Ascending aorta (tissue), 2 donors: ENCODE results near the gene LRRN3. TPM values are rescaled to one million over a fixed set of nuclear protein-coding genes. Genes with fewer than 3 reads are reported as not detected.

Source experiments
- DNase-seq, 2 donors: peaks; one replicate each; pipeline ENCODE4 v3.0.0-alpha.2; 2019; ENCODE audit warnings: low spot score in 2 of 2
- H3K27ac ChIP-seq, 2 donors: fragments of 200-600 bp; sonication (generic); one replicate each; pipeline ENCODE4 v1.5.1; 2016 to 2017; ENCODE audit warnings: mild to moderate bottlenecking in 1 of 2
- H3K27me3 ChIP-seq: fragments of 200-600 bp; sonication (generic); one replicate; pipeline ENCODE4 v1.5.1; 2017
- H3K36me3 ChIP-seq, 2 donors: fragments of 200-600 bp; sonication (generic); one replicate each; pipeline ENCODE4 v1.5.1; 2016
- H3K4me1 ChIP-seq, 2 donors: fragments of 200-600 bp; sonication (generic); one replicate each; pipeline ENCODE4 v1.5.1; 2016 to 2017; ENCODE audit warnings: mild to moderate bottlenecking in 1 of 2
- H3K4me3 ChIP-seq, 2 donors: fragments of 200-600 bp; sonication (generic); one replicate each; pipeline ENCODE4 v1.5.1; 2016 to 2017; ENCODE audit warnings: mild to moderate bottlenecking in 1 of 2
- H3K9me3 ChIP-seq, 2 donors: fragments of 200-600 bp; sonication (generic); one replicate each; pipeline ENCODE4 v1.5.1; 2016
- intact Hi-C: fragments of 100-400 bp; cut with DNase I; formaldehyde crosslinking; loops from one replicate; pipeline ENCODE4 v1.15.1; 2023
- total RNA-seq: library from RNA; depleted of rRNA; stranded (reverse); fragments of >200 nt; gene quantifications from one replicate; pipeline ENCODE4 v1.1.0, GENCODE V29; 2016
- TF ChIP-seq, protein P1 (sequence below), 3 experiments: fragments of 200-600 bp in 2 of 3; fragments of 450-650 bp in 1 of 3; sonication (generic) in 2 of 3; IDR thresholded peaks; one replicate each; pipeline ENCODE4 v1.5.1; 2016 to 2019; ENCODE audit warnings: antibody characterized with exemption in 3 of 3, mild to moderate bottlenecking in 1 of 3, moderate library complexity in 1 of 3

Gene LRRN3
- total RNA-seq, 1 donor from 2014 or later, result 1.7 TPM

DNA sequence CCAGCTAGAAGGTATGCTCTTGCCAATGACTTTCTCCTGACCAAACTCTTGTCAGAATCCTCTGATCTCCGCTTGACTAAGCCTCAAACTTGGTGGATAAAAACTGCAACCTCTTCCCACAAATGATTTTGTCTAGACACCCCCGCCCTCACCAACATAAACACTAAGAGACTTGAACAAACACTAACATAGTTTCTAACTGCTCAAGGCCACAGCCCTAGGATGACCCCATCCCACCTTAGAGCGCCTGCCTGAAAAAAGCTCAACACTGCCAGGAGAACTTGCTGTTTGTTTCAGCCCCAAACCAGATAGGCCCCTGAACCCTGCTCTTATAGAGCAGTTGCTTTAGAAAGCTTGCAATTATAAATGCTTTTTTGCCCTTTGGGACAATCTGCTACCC, 71.8 kb downstream of the LRRN3 start:
- TF ChIP-seq, protein P1, sequence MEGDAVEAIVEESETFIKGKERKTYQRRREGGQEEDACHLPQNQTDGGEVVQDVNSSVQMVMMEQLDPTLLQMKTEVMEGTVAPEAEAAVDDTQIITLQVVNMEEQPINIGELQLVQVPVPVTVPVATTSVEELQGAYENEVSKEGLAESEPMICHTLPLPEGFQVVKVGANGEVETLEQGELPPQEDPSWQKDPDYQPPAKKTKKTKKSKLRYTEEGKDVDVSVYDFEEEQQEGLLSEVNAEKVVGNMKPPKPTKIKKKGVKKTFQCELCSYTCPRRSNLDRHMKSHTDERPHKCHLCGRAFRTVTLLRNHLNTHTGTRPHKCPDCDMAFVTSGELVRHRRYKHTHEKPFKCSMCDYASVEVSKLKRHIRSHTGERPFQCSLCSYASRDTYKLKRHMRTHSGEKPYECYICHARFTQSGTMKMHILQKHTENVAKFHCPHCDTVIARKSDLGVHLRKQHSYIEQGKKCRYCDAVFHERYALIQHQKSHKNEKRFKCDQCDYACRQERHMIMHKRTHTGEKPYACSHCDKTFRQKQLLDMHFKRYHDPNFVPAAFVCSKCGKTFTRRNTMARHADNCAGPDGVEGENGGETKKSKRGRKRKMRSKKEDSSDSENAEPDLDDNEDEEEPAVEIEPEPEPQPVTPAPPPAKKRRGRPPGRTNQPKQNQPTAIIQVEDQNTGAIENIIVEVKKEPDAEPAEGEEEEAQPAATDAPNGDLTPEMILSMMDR (IDR thresholded peaks at IDR 0.05), result no peak
- no peak for DNase-seq
- no peaks in the 10 kb centered on the region for H3K9me3 ChIP-seq
- no peak overlapping the region for H3K4me3 ChIP-seq
- peaks cover 0 to 3% of the 10 kb centered on the region in 2 donors for H3K4me1 ChIP-seq
- H3K27ac ChIP-seq, result no peak overlapping the region
- no peaks in the 10 kb centered on the region for H3K36me3 ChIP-seq
- intact Hi-C loops, result no loop called here
- H3K27me3 ChIP-seq, result no peaks in the 10 kb centered on the region

DNA sequence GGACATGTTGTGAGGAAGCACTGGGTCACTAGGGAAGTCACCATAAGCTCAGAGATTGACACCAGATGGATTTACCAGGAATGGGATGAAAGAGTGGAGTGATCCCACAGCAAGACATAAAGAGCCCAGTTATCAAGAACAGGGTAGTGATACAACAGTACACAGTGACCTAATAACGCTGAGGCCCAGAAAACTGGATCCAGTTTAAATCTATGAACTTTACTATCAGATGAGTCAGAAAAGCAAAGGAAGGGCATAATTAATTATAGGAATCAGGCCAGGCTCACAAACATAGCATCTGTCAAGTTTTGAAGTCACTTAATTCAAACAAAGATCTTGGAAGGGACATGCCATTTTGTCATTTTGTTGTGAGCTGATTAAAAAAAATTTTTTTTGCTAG, 73.5 kb downstream of the LRRN3 start:
- Histone ChIP-seq H3K27me3 (no peaks in the 10 kb centered on the region), H3K9me3 (no peaks in the 10 kb centered on the region), H3K4me3 (no peak overlapping the region), H3K4me1 (no peaks in the 10 kb centered on the region), H3K27ac (no peak overlapping the region), H3K36me3 (no peaks in the 10 kb centered on the region)
- TF ChIP-seq, protein P1 (IDR thresholded peaks at IDR 0.05), result no peak
- intact Hi-C loops, result no loop called here
- no peak for DNase-seq

DNA sequence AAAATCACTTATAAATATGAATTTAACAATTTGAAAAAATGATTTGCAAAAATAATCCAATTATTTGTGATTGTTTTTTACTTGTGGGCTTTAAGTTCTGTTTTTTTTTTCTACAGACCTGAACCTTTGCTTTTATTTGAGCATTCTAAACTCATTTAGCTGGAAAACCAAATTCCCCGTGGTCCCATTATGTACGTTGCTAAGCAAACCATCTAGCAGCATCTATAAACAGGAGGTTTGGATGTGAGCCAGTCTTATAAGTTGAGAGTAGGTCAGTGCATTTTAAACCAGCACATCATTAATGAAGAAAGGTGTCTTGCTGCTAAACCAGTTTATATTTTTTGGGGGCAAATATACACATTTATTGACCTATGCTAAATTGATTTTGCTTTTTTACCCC, 77.3 kb downstream of the LRRN3 start:
- no peak for DNase-seq
- no peaks in the 10 kb centered on the region for H3K4me1 ChIP-seq
- no peak overlapping the region for H3K27ac ChIP-seq
- H3K27me3 ChIP-seq, result no peaks in the 10 kb centered on the region
- no peak overlapping the region for H3K4me3 ChIP-seq
- intact Hi-C loops, result no loop called here
- no peaks in the 10 kb centered on the region for H3K9me3 ChIP-seq
- TF ChIP-seq, protein P1 (IDR thresholded peaks at IDR 0.05), result no peak
- no peaks in the 10 kb centered on the region for H3K36me3 ChIP-seq

DNA sequence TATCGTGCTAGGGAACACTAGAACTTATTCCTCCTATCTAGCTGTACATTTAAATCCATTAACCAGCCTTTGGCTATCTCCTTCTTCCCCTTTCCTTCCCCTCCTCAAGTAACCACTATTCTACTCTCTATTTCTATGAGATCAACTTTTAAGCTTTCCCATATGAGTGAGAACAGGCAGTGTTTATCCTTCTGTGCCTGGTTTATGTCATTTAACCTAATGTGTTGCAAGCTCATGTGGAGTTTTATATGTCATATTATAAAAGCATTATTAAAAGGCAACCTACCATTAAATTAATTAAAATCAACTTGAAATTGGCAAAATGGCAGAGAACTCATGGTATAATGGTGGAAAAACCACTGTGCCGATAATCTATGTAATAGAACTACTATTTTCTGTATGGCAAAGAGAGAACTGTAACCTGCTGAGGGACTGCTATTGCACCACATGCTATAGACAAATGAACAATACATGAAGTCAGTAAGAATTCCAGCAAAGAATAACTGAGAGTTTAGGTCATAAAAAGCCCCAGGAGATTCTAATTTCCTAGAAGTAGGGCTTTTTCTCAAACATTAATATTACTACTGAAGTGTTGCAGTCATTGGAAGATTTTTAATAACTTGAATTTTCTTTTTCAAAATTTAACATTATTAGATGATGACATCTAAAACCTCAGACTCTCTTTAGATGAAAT, 81.8 kb downstream of the LRRN3 start:
- TF ChIP-seq, protein P1 (IDR thresholded peaks at IDR 0.05), result no peak
- H3K4me1 ChIP-seq, result no peaks in the 10 kb centered on the region

DNA sequence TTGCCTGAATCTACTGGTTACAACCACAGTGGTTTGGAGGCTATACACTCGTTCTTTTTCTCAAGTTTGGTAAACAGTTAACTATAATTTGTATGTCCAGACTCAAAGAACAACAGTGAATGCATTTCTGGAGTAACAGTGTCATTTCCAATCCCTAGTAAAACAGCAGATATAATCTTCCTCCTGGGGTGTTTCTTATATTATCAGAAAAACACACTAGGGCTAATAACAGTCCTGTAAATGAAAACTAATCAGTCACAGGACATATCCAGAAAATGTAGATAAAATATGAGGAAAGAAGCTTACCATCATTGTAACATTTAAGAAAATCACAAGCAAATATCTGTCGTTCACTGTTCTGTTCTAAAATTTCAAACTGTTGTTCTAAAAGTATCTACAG, 82.6 kb downstream of the LRRN3 start:
- Histone ChIP-seq H3K36me3 (no peaks in the 10 kb centered on the region), H3K4me1 (no peaks in the 10 kb centered on the region), H3K27me3 (no peaks in the 10 kb centered on the region), H3K27ac (no peak overlapping the region), H3K9me3 (no peaks in the 10 kb centered on the region), H3K4me3 (no peak overlapping the region)
- no peak for DNase-seq
- TF ChIP-seq, protein P1 (IDR thresholded peaks at IDR 0.05), result no peak
- intact Hi-C loops, result no loop called here

More for the DNA sequence above, 81.8 kb downstream of the LRRN3 start:
- no peak overlapping the region for H3K27ac ChIP-seq
- H3K4me3 ChIP-seq, result no peak overlapping the region
- intact Hi-C loops, result no loop called here
- no peaks in the 10 kb centered on the region for H3K9me3 ChIP-seq
- H3K36me3 ChIP-seq, result no peaks in the 10 kb centered on the region
- H3K27me3 ChIP-seq, result no peaks in the 10 kb centered on the region
- DNase-seq, result no peak

DNA sequence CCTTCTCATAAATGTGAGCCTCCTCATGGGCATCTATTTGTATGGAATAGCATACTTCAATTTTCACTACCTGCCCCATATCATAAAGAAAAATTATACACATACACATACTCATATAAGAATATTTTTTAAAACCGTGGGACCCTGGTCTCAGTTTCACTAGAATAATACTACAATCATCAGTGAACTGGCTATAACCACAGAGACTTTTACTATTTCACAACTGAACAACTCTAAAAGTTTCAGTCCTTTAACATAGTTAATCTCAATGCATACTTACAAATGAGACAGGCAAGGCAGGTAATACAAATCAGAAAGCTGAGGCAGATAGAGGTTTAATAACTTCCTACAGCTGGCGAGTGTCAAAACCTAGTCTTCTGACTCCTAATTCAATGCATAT, 83.1 kb downstream of the LRRN3 start:
- Histone ChIP-seq H3K27me3 (no peaks in the 10 kb centered on the region), H3K36me3 (no peaks in the 10 kb centered on the region), H3K27ac (no peak overlapping the region), H3K9me3 (peaks cover 0 to 3% of the 10 kb centered on the region in 2 donors), H3K4me3 (no peak overlapping the region), H3K4me1 (no peaks in the 10 kb centered on the region)
- TF ChIP-seq, protein P1 (IDR thresholded peaks at IDR 0.05), result no peak
- no peak for DNase-seq
- intact Hi-C loops, result no loop called here
